T-helper 2 cell treated with Interferon-gamma antibody and Interleukin-4, amounts not matched to agents 5 μg/mL and 100 μg/mL, for 36 hours (primary cell): ENCODE measurements around the gene SYNPR.

ENCODE experiments used
- DNase-seq: peaks from one replicate; pipeline ENCODE4 v3.0.0; 2021; ENCODE audit warnings: low spot score
- H3K27ac Mint-ChIP-seq: one replicate; pipeline ENCODE4 v1.8.0; 2021; ENCODE audit warnings: mild to moderate bottlenecking, mixed read lengths
- H3K27me3 Mint-ChIP-seq: one replicate; pipeline ENCODE4 v1.8.0; 2021; ENCODE audit warnings: low read depth, mixed read lengths
- H3K36me3 Mint-ChIP-seq: one replicate; pipeline ENCODE4 v1.8.0; 2021; ENCODE audit warnings: low read depth, mixed read lengths
- H3K4me1 Mint-ChIP-seq: one replicate; pipeline ENCODE4 v1.8.0; 2021; ENCODE audit warnings: low read depth, mixed read lengths
- H3K4me3 Mint-ChIP-seq: one replicate; pipeline ENCODE4 v1.8.0; 2022; ENCODE audit warnings: mild to moderate bottlenecking, moderate library complexity, mixed read lengths
- H3K9me3 Mint-ChIP-seq: one replicate; pipeline ENCODE4 v1.8.0; 2021; ENCODE audit warnings: mixed read lengths

SYNPR gene

GRCh38 chr3:63478990-63479660 is 201.0 kb downstream of the SYNPR start:
- Mint-ChIP-seq H3K36me3 (no peaks in the 10 kb centered on the region), H3K27ac (no peak overlapping the region)

GRCh38 chr3:63479661-63480035 is 201.5 kb downstream of the SYNPR start:
- DNase-seq: no peak
- H3K4me3 Mint-ChIP-seq: no peak overlapping the region
- no peaks in the 10 kb centered on the region for H3K4me1 Mint-ChIP-seq
- H3K36me3 Mint-ChIP-seq: no peaks in the 10 kb centered on the region
- H3K27me3 Mint-ChIP-seq: no peaks in the 10 kb centered on the region
- H3K9me3 Mint-ChIP-seq: no peaks in the 10 kb centered on the region
- no peak overlapping the region for H3K27ac Mint-ChIP-seq

More at GRCh38 chr3:63478990-63479660, 201.0 kb downstream of the SYNPR start:
- no peaks in the 10 kb centered on the region for H3K4me1 Mint-ChIP-seq
- H3K27me3 Mint-ChIP-seq: no peaks in the 10 kb centered on the region
- no peaks in the 10 kb centered on the region for H3K9me3 Mint-ChIP-seq
- no peak overlapping the region for H3K4me3 Mint-ChIP-seq
- no peak for DNase-seq

DNA sequence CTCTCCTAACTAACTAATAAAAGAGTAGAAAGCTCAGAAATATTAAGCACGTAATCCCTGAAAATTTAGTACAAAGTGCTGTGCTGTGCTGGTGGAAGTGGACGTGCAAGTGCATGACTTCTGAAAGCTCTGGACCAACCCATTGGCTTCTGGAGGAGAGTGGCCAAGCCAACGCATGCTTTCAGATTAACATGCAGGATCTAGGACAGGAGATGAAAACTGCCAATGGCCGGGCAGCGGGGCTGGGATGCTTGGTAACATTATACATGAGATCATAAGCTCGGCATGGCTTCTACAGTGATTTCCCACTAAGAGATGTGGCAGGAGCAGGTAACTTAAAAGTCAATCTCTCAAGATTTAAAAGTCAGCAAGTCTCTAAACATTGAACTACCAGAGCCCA is 203.5 kb downstream of the SYNPR start:
- Mint-ChIP-seq H3K27me3 (no peaks in the 10 kb centered on the region), H3K4me3 (no peak overlapping the region), H3K4me1 (no peaks in the 10 kb centered on the region), H3K9me3 (no peaks in the 10 kb centered on the region), H3K36me3 (no peaks in the 10 kb centered on the region), H3K27ac (no peak overlapping the region)
- DNase-seq: no peak

DNA sequence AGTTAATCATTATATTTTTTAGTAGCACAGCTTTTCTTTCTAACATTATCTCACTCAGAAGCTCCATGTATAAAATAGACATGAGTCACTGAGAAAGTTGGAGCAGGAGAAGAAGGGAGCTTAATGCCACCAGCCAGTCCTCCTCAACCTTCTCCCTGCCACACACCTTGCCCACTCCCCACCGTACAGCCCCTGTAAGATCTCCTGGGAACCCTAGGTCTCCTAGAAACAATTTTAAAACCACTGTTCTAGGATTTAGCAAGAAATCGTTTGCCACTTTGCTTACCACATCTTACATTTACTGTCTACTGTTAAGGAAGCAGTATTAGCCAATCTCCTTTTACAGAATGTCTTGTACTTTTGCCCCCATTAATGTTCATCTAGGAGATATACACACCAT is 204.2 kb downstream of the SYNPR start:
- no peak for DNase-seq
- Mint-ChIP-seq H3K9me3 (no peaks in the 10 kb centered on the region), H3K27ac (no peak overlapping the region), H3K36me3 (no peaks in the 10 kb centered on the region), H3K4me1 (no peaks in the 10 kb centered on the region), H3K27me3 (no peaks in the 10 kb centered on the region), H3K4me3 (no peak overlapping the region)

DNA sequence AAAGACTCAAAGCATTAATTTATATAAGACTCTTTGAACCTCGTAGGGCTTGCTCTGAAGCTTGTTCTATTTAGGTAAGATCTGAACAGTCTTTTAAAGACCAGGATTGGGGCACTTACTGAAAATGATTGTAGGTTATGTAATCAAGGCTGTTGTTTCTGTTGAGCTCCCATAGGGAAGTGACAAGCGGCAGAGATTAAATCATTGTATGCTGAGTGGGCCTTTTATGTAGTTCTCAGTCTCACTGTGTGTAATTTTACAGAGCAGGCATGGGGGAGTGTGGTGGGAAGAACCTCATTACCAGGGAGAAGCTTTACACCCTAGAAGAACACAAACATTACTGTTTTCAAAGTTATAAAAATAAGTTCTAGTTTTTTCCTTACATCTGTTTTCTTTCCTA is 214.4 kb downstream of the SYNPR start:
- H3K36me3 Mint-ChIP-seq: no peaks in the 10 kb centered on the region
- DNase-seq: no peak
- H3K4me1 Mint-ChIP-seq: no peaks in the 10 kb centered on the region
- no peak overlapping the region for H3K4me3 Mint-ChIP-seq
- no peaks in the 10 kb centered on the region for H3K27me3 Mint-ChIP-seq
- no peak overlapping the region for H3K27ac Mint-ChIP-seq
- peaks cover 3% of the 10 kb centered on the region for H3K9me3 Mint-ChIP-seq

GRCh38 chr3:63493101-63493500 is 215.0 kb downstream of the SYNPR start:
- Mint-ChIP-seq H3K9me3 (peaks cover 3% of the 10 kb centered on the region), H3K4me3 (no peak overlapping the region), H3K4me1 (no peaks in the 10 kb centered on the region), H3K27me3 (no peaks in the 10 kb centered on the region), H3K27ac (no peak overlapping the region), H3K36me3 (no peaks in the 10 kb centered on the region)
- DNase-seq: no peak

DNA sequence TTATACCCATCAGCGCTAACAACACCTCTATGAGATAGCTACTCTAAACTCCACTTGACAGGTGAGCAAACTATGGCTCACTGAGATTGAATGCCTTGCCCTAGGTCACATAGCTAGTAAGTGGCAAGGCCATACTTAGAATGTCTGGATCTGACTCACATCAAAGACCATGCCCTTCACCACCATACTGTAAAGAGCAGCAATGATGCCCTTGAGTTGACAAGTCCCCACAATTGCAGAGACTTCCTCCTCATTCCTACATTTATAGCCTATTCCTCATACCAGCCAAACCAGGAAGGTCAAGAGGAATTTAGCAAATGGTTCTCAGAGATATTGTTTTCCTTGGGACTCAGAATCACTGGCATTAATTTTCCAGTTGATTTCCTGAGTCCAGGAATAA is 216.5 kb downstream of the SYNPR start:
- no peaks in the 10 kb centered on the region for H3K27me3 Mint-ChIP-seq
- H3K4me1 Mint-ChIP-seq: no peaks in the 10 kb centered on the region
- H3K9me3 Mint-ChIP-seq: peaks cover 3% of the 10 kb centered on the region
- DNase-seq: no peak
- no peaks in the 10 kb centered on the region for H3K36me3 Mint-ChIP-seq
- H3K27ac Mint-ChIP-seq: no peak overlapping the region
- H3K4me3 Mint-ChIP-seq: no peak overlapping the region

DNA sequence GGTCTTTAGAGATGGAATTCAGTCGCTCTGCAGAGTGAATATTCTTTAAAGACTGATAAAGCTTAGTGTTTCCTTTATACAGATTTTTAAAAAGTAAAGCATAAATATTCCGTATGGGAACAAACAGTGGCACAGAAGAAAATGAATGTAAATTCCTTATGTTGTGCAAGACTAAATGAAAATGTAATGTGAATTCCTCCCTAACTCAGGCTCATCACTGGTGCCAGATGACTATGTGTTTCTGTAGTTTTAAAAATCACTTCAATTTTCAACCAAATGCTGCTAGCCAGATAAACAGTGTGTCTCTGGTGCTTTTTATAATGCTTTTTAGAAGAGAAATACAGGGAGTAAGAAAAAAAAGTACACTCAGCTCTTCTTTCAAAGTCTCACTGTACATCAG is 219.5 kb downstream of the SYNPR start:
- Mint-ChIP-seq H3K4me1 (no peaks in the 10 kb centered on the region), H3K27ac (no peak overlapping the region), H3K36me3 (no peaks in the 10 kb centered on the region), H3K4me3 (no peak overlapping the region), H3K9me3 (no peaks in the 10 kb centered on the region), H3K27me3 (no peaks in the 10 kb centered on the region)
- DNase-seq: no peak

GRCh38 chr3:63500196-63500595 is 222.1 kb downstream of the SYNPR start:
- Mint-ChIP-seq H3K27me3 (no peaks in the 10 kb centered on the region), H3K4me3 (no peak overlapping the region), H3K27ac (no peak overlapping the region), H3K36me3 (no peaks in the 10 kb centered on the region), H3K9me3 (no peaks in the 10 kb centered on the region), H3K4me1 (no peaks in the 10 kb centered on the region)
- DNase-seq: no peak

DNA sequence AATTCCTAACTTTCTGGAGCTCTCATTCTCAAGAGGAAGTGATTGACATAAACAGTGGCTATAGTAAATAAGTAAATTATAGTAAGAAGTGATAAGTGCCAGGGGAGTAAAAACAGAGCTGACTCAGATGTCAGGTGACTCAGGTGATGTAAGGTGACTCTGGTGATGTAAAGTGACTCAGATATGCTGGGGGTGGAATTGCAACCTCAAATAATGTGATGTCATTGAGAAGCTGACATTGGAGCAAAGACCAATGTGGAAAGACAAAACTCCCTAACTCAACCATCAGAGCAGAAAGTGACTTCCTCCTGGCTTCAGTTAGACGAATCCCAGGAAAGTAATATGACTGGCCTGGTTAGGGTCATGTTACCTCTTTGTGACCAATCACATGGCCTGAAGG is 230.2 kb downstream of the SYNPR start:
- Mint-ChIP-seq H3K27ac (no peak overlapping the region), H3K36me3 (no peaks in the 10 kb centered on the region), H3K27me3 (no peaks in the 10 kb centered on the region), H3K4me1 (no peaks in the 10 kb centered on the region), H3K9me3 (no peaks in the 10 kb centered on the region), H3K4me3 (no peak overlapping the region)
- no peak for DNase-seq

- Mint-ChIP-seq H3K9me3 (no peaks in the 10 kb centered on the region), H3K36me3 (no peaks in the 10 kb centered on the region), H3K27me3 (no peaks in the 10 kb centered on the region), H3K4me3 (no peak overlapping the region), H3K4me1 (no peaks in the 10 kb centered on the region), H3K27ac (no peak overlapping the region)
- DNase-seq: no peak
Observed at GRCh38 chr3:63508771-63509170, 230.7 kb downstream of the SYNPR start.

DNA sequence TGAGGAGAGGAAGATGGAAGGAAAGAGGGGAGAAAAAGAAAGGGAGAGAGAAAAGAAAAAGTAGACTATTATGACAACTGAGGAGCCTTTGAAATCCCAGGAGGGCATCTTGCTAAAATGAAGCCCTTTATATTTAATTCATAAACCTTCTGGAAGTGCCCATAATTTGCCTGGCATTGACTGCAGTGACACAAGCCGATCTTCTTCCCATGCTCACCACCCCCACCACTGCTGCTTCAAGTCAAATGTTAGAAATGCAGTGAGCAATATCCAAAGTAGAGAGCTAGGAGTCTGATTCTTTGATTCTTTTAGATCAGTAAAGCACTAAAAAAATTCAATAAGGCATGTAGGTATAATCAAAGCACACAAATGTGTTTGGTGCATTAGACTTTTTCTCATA is 235.7 kb downstream of the SYNPR start:
- H3K27ac Mint-ChIP-seq: no peak overlapping the region
- H3K27me3 Mint-ChIP-seq: no peaks in the 10 kb centered on the region
- H3K4me1 Mint-ChIP-seq: no peaks in the 10 kb centered on the region
- no peak for DNase-seq
- H3K36me3 Mint-ChIP-seq: no peaks in the 10 kb centered on the region
- no peak overlapping the region for H3K4me3 Mint-ChIP-seq
- H3K9me3 Mint-ChIP-seq: no peaks in the 10 kb centered on the region

DNA sequence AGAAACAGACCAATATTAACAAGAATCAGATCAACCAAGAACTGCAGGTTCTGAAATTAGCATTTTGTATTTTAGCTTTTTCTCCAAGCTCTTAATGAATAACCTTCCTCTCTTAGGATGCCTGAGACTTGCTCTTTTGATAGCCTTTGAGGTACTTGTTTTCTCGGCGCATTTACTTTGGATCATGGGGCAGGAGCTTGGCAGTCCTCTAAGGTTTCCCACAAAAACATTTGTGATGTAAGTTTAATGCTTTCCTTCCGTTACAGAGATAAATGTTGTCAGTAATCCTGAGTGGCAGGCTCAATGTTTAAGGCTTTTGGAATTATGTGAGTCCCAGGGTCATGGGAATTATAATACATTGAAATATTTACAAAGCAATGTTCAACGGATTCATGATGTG is 236.6 kb downstream of the SYNPR start:
- Mint-ChIP-seq H3K27ac (no peak overlapping the region), H3K4me1 (no peaks in the 10 kb centered on the region), H3K27me3 (no peaks in the 10 kb centered on the region), H3K9me3 (no peaks in the 10 kb centered on the region), H3K4me3 (no peak overlapping the region), H3K36me3 (no peaks in the 10 kb centered on the region)
- DNase-seq: no peak

DNA sequence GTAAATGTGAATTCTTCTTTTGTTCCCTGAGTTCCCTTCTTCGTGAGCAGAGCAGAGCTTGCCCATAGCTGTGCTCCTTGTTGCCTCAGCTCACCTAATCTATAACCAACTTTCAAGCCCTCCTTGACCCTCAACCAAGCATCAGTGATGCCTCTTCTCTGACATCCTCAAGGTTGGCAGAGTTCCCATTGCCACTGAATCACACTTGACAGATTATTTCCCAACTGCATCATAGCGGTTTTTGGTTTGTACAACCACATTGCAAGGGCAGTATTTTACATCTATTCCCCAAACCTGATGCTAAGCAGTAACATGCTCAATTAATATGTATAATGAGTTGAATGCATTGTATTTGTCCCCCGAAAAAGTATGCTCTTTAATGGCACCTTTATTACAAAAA is 241.3 kb downstream of the SYNPR start:
- Mint-ChIP-seq H3K9me3 (no peaks in the 10 kb centered on the region), H3K4me1 (no peaks in the 10 kb centered on the region), H3K27ac (no peak overlapping the region), H3K27me3 (no peaks in the 10 kb centered on the region), H3K36me3 (no peaks in the 10 kb centered on the region), H3K4me3 (no peak overlapping the region)
- DNase-seq: no peak

GRCh38 chr3:63521657-63522056 is 243.5 kb downstream of the SYNPR start:
- no peaks in the 10 kb centered on the region for H3K9me3 Mint-ChIP-seq
- H3K4me3 Mint-ChIP-seq: no peak overlapping the region
- H3K27ac Mint-ChIP-seq: no peak overlapping the region
- no peaks in the 10 kb centered on the region for H3K27me3 Mint-ChIP-seq
- no peak for DNase-seq
- H3K36me3 Mint-ChIP-seq: no peaks in the 10 kb centered on the region
- no peaks in the 10 kb centered on the region for H3K4me1 Mint-ChIP-seq
